ENCODE results near the gene ZCCHC17.

DNA sequence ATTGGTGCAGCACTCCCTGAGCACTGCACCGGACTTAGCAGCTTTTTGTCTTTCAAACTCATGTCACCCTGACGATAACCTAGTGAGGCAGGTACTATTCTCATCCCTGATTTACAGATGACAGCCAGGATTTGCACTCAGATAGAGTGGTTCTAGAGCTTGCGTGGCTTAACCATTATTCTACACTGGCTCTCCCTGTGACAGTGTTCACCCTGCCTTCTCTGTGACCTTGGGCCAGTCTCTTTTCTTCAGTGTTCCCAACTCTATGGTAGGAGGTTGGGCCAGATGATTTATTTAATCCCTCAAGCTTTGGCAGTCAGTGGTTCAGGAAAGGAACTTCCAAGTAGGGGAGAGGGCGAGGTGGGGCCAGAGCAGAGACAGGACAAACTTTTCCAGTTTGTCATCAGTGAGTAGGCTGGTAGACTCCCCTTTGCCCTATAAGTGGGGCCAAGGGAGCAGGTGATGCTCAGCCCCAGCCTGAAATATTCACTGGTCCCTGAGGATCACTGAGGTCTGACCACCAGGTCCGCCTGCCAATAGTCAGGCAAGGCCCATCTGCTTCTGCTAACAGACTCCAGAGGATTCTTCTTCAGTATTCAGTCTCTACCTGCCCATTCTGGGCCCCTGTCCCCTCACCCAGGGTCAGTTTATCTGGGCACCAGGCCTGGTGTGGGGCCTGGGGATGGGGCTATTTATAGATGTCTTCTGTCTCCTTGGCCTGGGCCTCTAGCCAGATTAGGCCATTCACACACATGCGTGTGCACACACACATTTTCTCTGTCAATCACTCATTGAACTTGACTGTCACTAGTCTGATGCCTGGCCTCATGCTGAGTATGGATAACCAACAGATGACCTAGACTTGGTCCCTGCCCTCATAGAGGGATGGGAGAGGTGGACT is 84.8 kb downstream of the ZCCHC17 start:
- TF ChIP-seq, protein P1, sequence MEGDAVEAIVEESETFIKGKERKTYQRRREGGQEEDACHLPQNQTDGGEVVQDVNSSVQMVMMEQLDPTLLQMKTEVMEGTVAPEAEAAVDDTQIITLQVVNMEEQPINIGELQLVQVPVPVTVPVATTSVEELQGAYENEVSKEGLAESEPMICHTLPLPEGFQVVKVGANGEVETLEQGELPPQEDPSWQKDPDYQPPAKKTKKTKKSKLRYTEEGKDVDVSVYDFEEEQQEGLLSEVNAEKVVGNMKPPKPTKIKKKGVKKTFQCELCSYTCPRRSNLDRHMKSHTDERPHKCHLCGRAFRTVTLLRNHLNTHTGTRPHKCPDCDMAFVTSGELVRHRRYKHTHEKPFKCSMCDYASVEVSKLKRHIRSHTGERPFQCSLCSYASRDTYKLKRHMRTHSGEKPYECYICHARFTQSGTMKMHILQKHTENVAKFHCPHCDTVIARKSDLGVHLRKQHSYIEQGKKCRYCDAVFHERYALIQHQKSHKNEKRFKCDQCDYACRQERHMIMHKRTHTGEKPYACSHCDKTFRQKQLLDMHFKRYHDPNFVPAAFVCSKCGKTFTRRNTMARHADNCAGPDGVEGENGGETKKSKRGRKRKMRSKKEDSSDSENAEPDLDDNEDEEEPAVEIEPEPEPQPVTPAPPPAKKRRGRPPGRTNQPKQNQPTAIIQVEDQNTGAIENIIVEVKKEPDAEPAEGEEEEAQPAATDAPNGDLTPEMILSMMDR (conservative IDR thresholded peaks at IDR 0.05; ENCODE audit: low read length), result no peak
- no peak for TF ChIP-seq EZH2phosphoT487 (IDR thresholded peaks at IDR 0.05; ENCODE audit: borderline replicate concordance, low read depth, low read length)

Data from OCI-LY7 (cell line).